ENCODE data around the gene DNAH6.

DNA sequence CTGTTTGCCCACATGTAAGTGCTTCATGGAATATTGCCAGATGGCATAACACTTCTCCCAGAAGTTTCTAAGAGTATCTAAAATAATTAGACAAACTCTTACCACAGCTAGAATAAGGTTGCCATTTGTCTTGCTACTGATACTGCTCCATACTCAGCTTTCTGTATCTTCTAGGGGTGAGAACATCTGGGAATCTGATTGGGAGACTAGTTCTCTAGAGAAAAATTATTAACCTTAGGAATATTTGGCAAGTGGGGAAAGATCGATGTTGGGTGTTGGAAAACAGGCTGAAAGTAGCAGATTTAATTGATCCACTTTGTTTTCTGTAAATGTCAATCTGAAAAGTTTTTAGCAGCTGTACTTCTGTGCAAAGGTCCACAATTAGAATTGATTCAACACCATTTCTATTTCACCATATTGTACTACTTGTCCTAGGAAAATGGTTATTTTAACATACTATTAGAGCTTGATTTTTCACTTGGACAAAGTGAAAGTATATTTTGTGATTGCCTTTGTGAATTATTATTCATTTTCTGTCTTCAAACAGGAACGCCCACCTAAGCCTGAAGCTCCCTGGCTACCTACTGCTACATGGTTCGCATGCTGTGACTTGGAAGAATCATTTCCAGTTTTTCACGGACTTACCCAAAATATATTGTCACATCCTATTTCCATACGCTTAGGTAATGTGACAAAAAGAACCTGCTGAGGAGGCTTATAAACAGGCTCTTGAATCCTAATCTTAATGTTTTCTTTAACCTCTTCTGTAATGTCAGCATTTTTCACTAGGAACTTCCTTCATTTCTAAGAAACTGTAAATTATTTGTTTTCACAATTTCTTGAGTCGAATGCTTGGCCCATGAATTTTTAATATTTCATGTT lies 216.8 kb downstream of the DNAH6 start:
- TF ChIP-seq, protein P1, sequence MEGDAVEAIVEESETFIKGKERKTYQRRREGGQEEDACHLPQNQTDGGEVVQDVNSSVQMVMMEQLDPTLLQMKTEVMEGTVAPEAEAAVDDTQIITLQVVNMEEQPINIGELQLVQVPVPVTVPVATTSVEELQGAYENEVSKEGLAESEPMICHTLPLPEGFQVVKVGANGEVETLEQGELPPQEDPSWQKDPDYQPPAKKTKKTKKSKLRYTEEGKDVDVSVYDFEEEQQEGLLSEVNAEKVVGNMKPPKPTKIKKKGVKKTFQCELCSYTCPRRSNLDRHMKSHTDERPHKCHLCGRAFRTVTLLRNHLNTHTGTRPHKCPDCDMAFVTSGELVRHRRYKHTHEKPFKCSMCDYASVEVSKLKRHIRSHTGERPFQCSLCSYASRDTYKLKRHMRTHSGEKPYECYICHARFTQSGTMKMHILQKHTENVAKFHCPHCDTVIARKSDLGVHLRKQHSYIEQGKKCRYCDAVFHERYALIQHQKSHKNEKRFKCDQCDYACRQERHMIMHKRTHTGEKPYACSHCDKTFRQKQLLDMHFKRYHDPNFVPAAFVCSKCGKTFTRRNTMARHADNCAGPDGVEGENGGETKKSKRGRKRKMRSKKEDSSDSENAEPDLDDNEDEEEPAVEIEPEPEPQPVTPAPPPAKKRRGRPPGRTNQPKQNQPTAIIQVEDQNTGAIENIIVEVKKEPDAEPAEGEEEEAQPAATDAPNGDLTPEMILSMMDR (IDR thresholded peaks at IDR 0.05 in 2 of 3, conservative IDR thresholded peaks at IDR 0.05 in 1 of 3; ENCODE audit: borderline replicate concordance in 1 of 3, insufficient read depth in 1 of 3, low read depth in 2 of 3, low read length in 2 of 3) = no peak
- TF ChIP-seq POLR2A (IDR thresholded peaks at IDR 0.05; ENCODE audit: borderline replicate concordance, extremely low read depth, insufficient read depth, insufficient read length) (no peak), ZNF274 (IDR thresholded peaks at IDR 0.05; ENCODE audit: low read depth, low read length) (no peak), EZH2 (IDR thresholded peaks at IDR 0.05) (no peak), SP1 (IDR thresholded peaks at IDR 0.05; ENCODE audit: low read depth) (no peak), EGR1 (IDR thresholded peaks at IDR 0.05; ENCODE audit: low read depth) (no peak), TCF7L2 (IDR thresholded peaks at IDR 0.05; ENCODE audit: borderline replicate concordance, extremely low read depth, insufficient read depth, insufficient read length) (no peak), POLR2AphosphoS5 (IDR thresholded peaks at IDR 0.05; ENCODE audit: low read depth, low read length) (no peak), ELF1 (IDR thresholded peaks at IDR 0.05; ENCODE audit: borderline replicate concordance, low read depth) (no peak), RAD21 (IDR thresholded peaks at IDR 0.05; ENCODE audit: low read depth) (no peak)
